H1 (cell line): ENCODE measurements around the gene LRG1. TPM values are rescaled to one million over a fixed set of nuclear protein-coding genes. Genes with fewer than 3 reads are reported as not detected.

Source experiments
- polyA plus RNA-seq, 7 experiments: library from polyadenylated mRNA; depleted of rRNA in 3 of 7; stranded (reverse) in 5 of 7; unstranded in 2 of 7; fragments of >200 nt in 5 of 7; fragments of 200-250 nt in 2 of 7; gene quantifications; 1 replicate in 5 of 7; 2 replicates in 1 of 7; 4 replicates in 1 of 7; pipeline versions ENCODE4 v1.2.1 to v1.2.3, GENCODE V29; 2011 to 2013; ENCODE audit warnings: missing spikeins in 2 of 7, mixed read lengths in 2 of 7
- total RNA-seq: library from RNA; stranded (reverse); fragmentation: NEBNext Ultra II Directional; extraction: Animal tissue kit (Norgen Biotek cat#: 25700); gene quantifications from 2 replicates; pipeline ENCODE4 v1.2.1, GENCODE V29; 2021
- TF ChIP-seq, protein P1 (sequence below): IDR thresholded peaks from 2 replicates; pipeline ENCODE4 v1.6.1; 2012; ENCODE audit warnings: low read length, inconsistent platforms

The LRG1 gene
- total and polyA plus RNA-seq, 2 of the 8 experiments (the other 6 are each of a cell fraction or from before 2014, with no cell fraction given) = 0.48 to 0.79 TPM

DNA sequence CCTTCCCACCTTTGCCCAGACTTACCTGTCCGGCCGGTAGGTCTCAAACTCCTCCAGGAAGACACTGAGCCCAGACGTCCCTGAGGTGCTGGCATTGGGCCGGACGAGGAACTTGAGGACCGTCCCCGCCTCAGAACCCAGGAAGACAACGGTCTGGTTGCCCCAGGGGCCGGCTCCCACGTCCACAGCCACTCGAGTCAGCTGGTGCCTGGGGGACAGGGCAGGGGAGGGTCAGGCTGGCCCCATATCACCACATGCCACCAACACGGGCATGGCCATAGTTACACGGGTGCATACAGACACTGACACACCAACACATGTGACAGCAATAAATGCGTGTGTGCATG, 8.4 kb upstream of the LRG1 start (continued):
- TF ChIP-seq, protein P1, sequence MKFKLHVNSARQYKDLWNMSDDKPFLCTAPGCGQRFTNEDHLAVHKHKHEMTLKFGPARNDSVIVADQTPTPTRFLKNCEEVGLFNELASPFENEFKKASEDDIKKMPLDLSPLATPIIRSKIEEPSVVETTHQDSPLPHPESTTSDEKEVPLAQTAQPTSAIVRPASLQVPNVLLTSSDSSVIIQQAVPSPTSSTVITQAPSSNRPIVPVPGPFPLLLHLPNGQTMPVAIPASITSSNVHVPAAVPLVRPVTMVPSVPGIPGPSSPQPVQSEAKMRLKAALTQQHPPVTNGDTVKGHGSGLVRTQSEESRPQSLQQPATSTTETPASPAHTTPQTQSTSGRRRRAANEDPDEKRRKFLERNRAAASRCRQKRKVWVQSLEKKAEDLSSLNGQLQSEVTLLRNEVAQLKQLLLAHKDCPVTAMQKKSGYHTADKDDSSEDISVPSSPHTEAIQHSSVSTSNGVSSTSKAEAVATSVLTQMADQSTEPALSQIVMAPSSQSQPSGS = no peak
